SK-N-SH (cell line): ENCODE data around the gene ROS1. TPM values are rescaled to one million over a fixed set of nuclear protein-coding genes. Genes with fewer than 3 reads are reported as not detected.

ENCODE experiments used
- CTCF ChIA-PET: fragments of 300-600, 350-600 bp; formaldehyde crosslinking; extraction: SDS; loops from one replicate; lab custom pipeline; 2021; lab: Yijun Ruan, JAX
- POLR2A ChIA-PET: fragments of 350-600 bp; sonication (Branson Sonifier 250); formaldehyde crosslinking; extraction: SDS; loops from one replicate; lab custom pipeline; 2020; ENCODE audit warnings: antibody characterized with exemption, inconsistent platforms; lab: Yijun Ruan, JAX
- DNase-seq: peaks from one replicate; pipeline ENCODE4 v3.0.0; 2012
- H2AFZ ChIP-seq: fragments of 200-600 bp; sonication (generic); 2 replicates; pipeline ENCODE4 v1.8.1; 2016; ENCODE audit warnings: antibody characterized with exemption, mild to moderate bottlenecking, low read depth
- H3F3A ChIP-seq: fragments of 200-600 bp; sonication (generic); replicated peaks from 2 replicates; pipeline ENCODE3; 2016; ENCODE audit warnings: antibody characterized with exemption, mild to moderate bottlenecking; ENCODE audit not compliant: insufficient read depth
- H3K27ac ChIP-seq, 2 experiments: fragments of 200-500 bp in 1 of 2; fragments of 200-600 bp in 1 of 2; sonication (Bioruptor generic) in 1 of 2; sonication (generic), shearing (Covaris generic) in 1 of 2; 2 replicates each; pipeline versions ENCODE4 v1.5.1 to v1.6.1; 2014 to 2016; ENCODE audit warnings: low read depth in 2 of 2, inconsistent platforms in 1 of 2, low read length in 1 of 2, mild to moderate bottlenecking in 1 of 2, mixed read lengths in 1 of 2
- H3K27me3 ChIP-seq: fragments of 200-600 bp; sonication (generic), shearing (Covaris generic); 2 replicates; pipeline ENCODE4 v1.6.1; 2016; ENCODE audit warnings: mixed run types; ENCODE audit not compliant: insufficient read depth
- H3K36me3 ChIP-seq, 2 experiments: fragments of 200-500 bp in 1 of 2; fragments of 200-600 bp in 1 of 2; sonication (Bioruptor generic) in 1 of 2; sonication (generic) in 1 of 2; replicated peaks in 1 of 2; 2 replicates each; pipeline versions ENCODE3 to v1.5.1; 2014 to 2016; ENCODE audit warnings: low read length in 1 of 2, mild to moderate bottlenecking in 1 of 2; ENCODE audit not compliant: insufficient read depth in 2 of 2, control insufficient read depth in 1 of 2
- H3K4me1 ChIP-seq, 2 experiments: fragments of 200-500 bp in 1 of 2; fragments of 200-600 bp in 1 of 2; sonication (Bioruptor generic) in 1 of 2; sonication (generic), shearing (Covaris generic) in 1 of 2; 2 replicates each; pipeline versions ENCODE4 v1.5.1 to v1.6.1; 2014 to 2016; ENCODE audit warnings: low read depth in 1 of 2, low read length in 1 of 2, mixed run types in 1 of 2; ENCODE audit not compliant: insufficient read depth in 2 of 2, control insufficient read depth in 1 of 2
- H3K4me2 ChIP-seq: fragments of 200-600 bp; sonication (generic), shearing (Covaris generic); 2 replicates; pipeline ENCODE4 v1.6.1; 2017; ENCODE audit warnings: mixed run types
- H3K4me3 ChIP-seq, 2 experiments: fragments of 200-500 bp in 1 of 2; fragments of 200-600 bp in 1 of 2; sonication (Bioruptor generic) in 1 of 2; sonication (generic), shearing (Covaris generic) in 1 of 2; 2 replicates each; pipeline versions ENCODE4 v1.5.1 to v1.8.1; 2014 to 2016; ENCODE audit warnings: low read depth in 2 of 2, inconsistent platforms in 1 of 2, low read length in 1 of 2, mild to moderate bottlenecking in 1 of 2, mixed read lengths in 1 of 2, moderate library complexity in 1 of 2
- H3K79me2 ChIP-seq: fragments of 200-600 bp; sonication (generic); 2 replicates; pipeline ENCODE4 v1.8.1; 2017; ENCODE audit warnings: mild to moderate bottlenecking; ENCODE audit not compliant: insufficient read depth
- H3K9ac ChIP-seq: fragments of 200-600 bp; sonication (generic); 2 replicates; pipeline ENCODE4 v1.6.1; 2017; ENCODE audit warnings: mixed run types
- H3K9me2 ChIP-seq: fragments of 200-600 bp; sonication (generic); 2 replicates; pipeline ENCODE4 v1.6.1; 2017; ENCODE audit warnings: mixed run types
- H3K9me3 ChIP-seq: fragments of 200-600 bp; sonication (generic); 2 replicates; pipeline ENCODE4 v1.6.1; 2017; ENCODE audit warnings: mixed run types, mild to moderate bottlenecking, moderate library complexity
- H4K20me1 ChIP-seq: fragments of 200-600 bp; sonication (generic); 2 replicates; pipeline ENCODE4 v1.6.1; 2017; ENCODE audit warnings: mild to moderate bottlenecking, mixed run types; ENCODE audit not compliant: insufficient read depth
- EP300 ChIP-seq, 2 experiments: IDR thresholded peaks; 2 replicates each; pipeline versions ENCODE4 v1.4.0 to v1.6.1; 2012; ENCODE audit warnings: borderline replicate concordance in 1 of 2, low read depth in 1 of 2, low read length in 1 of 2
- EZH2phosphoT487 ChIP-seq: fragments of 200-600 bp; sonication (generic); IDR thresholded peaks from 2 replicates; pipeline ENCODE4 v1.6.1; 2017; ENCODE audit warnings: low read depth, mixed run types, mild to moderate bottlenecking, antibody characterized with exemption, moderate library complexity, borderline replicate concordance
- FOXJ3 ChIP-seq: sonication (generic); formaldehyde crosslinking; IDR thresholded peaks from 2 replicates; pipeline ENCODE4 v1.5.1; 2020; ENCODE audit warnings: mild to moderate bottlenecking, missing genetic modification reagents
- GABPA ChIP-seq: IDR thresholded peaks from 2 replicates; pipeline ENCODE4 v1.4.0; 2012; ENCODE audit warnings: low read depth, mild to moderate bottlenecking
- GATA2 ChIP-seq: sonication (generic); formaldehyde crosslinking; IDR thresholded peaks from 2 replicates; pipeline ENCODE4 v1.5.0; 2020; ENCODE audit warnings: mild to moderate bottlenecking, missing genetic modification reagents
- JUND ChIP-seq: IDR thresholded peaks from 2 replicates; pipeline ENCODE4 v1.4.0; 2012
- MEF2A ChIP-seq: IDR thresholded peaks from 2 replicates; pipeline ENCODE4 v1.4.0; 2012; ENCODE audit warnings: low read depth, borderline replicate concordance
- NFIC ChIP-seq: IDR thresholded peaks from 2 replicates; pipeline ENCODE4 v1.4.0; 2012; ENCODE audit warnings: borderline replicate concordance
- POLR2AphosphoS5 ChIP-seq: IDR thresholded peaks from 2 replicates; pipeline ENCODE4 v1.6.1; 2012; ENCODE audit warnings: low read depth, low read length
- SIN3A ChIP-seq: IDR thresholded peaks from 2 replicates; pipeline ENCODE4 v1.6.1; 2012; ENCODE audit warnings: low read depth, mild to moderate bottlenecking, low read length, moderate library complexity, borderline replicate concordance
- SMC3 ChIP-seq: IDR thresholded peaks from 2 replicates; pipeline ENCODE4 v1.6.1; 2012; ENCODE audit warnings: low read depth, low read length, improper control_type of control experiment
- TAF1 ChIP-seq: IDR thresholded peaks from 2 replicates; pipeline ENCODE4 v1.6.1; 2012; ENCODE audit warnings: low read depth, mild to moderate bottlenecking, low read length, moderate library complexity, borderline replicate concordance
- WGBS: methylation state at CpG from one replicate; pipeline ENCODE4 v1.1.6; 2017; ENCODE audit warnings: low lambda C conversion rate; 5-methylcytosine and 5-hydroxymethylcytosine counted together
- polyA plus RNA-seq, 3 experiments: library from polyadenylated mRNA; depleted of rRNA; stranded (reverse); fragments of >200 nt; gene quantifications; 2 replicates each; pipeline ENCODE4 v1.2.3, GENCODE V29; 2012
- TF ChIP-seq, protein P1 (sequence below): IDR thresholded peaks from 2 replicates; pipeline ENCODE4 v1.4.0; 2012; ENCODE audit warnings: low read depth, borderline replicate concordance
- TF ChIP-seq, protein P2 (sequence below): fragments of 200-600 bp; sonication (generic); IDR thresholded peaks from 2 replicates; pipeline ENCODE4 v1.6.1; 2017; ENCODE audit warnings: antibody characterized with exemption, mild to moderate bottlenecking, moderate library complexity
- TF ChIP-seq, protein P3 (sequence below): IDR thresholded peaks from 2 replicates; pipeline ENCODE4 v1.4.0; 2012; ENCODE audit warnings: low read depth
- TF ChIP-seq, protein P4 (sequence below): fragments of 150-350 bp; IDR thresholded peaks from 2 replicates; pipeline ENCODE4 v1.6.1; 2017; ENCODE audit warnings: antibody characterized with exemption, low read length, low read depth, borderline replicate concordance
- TF ChIP-seq, protein P5 (sequence below): IDR thresholded peaks from 2 replicates; pipeline ENCODE4 v1.6.1; 2012; ENCODE audit warnings: mild to moderate bottlenecking, low read depth, low read length, moderate library complexity

ROS1 gene
- polyA plus RNA-seq, 1 of the 3 experiments (the other 2 are of a cell fraction): 1.8 TPM

DNA sequence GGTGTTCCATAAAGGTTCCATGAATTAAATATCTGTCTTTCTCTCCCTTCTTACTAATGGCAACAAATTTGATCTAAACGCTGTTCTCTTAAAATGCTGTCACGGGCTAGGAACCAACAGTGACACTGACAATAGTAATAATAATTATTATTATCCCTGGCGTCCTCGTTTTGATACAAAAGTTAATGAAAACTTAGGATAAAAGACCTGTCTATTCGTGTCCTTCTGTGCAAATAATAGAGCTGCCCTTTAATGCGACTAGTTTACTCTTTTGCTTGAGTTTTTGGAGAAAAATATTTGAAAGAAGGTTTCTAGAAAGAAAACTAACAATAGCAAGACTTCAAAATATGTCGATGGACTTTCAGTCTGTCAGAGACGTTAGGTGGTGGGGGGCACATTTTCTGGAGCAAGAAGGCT lies 156.1 kb downstream of the ROS1 start:
- no peak overlapping the region for H2AFZ ChIP-seq
- TF ChIP-seq, protein P1, sequence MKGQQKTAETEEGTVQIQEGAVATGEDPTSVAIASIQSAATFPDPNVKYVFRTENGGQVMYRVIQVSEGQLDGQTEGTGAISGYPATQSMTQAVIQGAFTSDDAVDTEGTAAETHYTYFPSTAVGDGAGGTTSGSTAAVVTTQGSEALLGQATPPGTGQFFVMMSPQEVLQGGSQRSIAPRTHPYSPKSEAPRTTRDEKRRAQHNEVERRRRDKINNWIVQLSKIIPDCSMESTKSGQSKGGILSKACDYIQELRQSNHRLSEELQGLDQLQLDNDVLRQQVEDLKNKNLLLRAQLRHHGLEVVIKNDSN: no peak
- TF ChIP-seq EZH2phosphoT487 (peak; percentile 76; the same call in 1 of the 2 replicates), GATA2 (no peak)
- no peaks in the 10 kb centered on the region for H3K9me3 ChIP-seq
- H3K4me1 ChIP-seq: peaks cover 3 to 4% of the 10 kb centered on the region in 2 experiments; a peak in 1 of 4 replicates
- 2% methylated on average over 8 of the region's 8 CpGs for WGBS
- DNase-seq: no peak
- H3K4me2 ChIP-seq: peak overlapping the region; percentile 60; the same call in 1 of the 2 replicates
- no peaks in the 10 kb centered on the region for H3K36me3 ChIP-seq
- no peak overlapping the region for H3K9ac ChIP-seq
- H3K9me2 ChIP-seq: no peaks in the 10 kb centered on the region
- POLR2A ChIA-PET: no interaction called here
- H3F3A ChIP-seq: no peaks in the 10 kb centered on the region
- no peak overlapping the region for H3K4me3 ChIP-seq
- no peaks in the 10 kb centered on the region for H3K79me2 ChIP-seq
- no peaks in the 10 kb centered on the region for H4K20me1 ChIP-seq
- CTCF ChIA-PET: no interaction called here
- no peak overlapping the region for H3K27ac ChIP-seq
- H3K27me3 ChIP-seq: peaks cover 78% of the 10 kb centered on the region

DNA sequence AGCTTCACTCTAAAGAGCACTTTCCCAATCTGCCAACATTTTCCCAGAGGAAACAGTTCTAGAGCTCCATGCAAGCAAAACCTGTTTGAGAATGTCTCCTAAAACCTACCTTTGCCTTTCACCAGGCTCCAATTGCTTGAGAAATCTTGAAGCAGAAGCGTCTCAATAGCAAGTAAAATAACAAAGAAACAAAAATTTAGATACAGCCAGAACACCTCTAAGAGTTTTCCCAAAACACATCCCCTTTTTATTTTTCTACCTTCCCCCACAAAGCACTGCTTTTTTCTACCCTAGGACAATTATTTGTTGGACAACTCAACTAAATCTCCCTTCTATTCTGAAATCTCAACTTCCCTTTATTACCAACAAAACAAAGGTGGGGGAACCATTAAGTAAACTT lies 156.8 kb downstream of the ROS1 start:
- Histone ChIP-seq H3K9me2 (no peaks in the 10 kb centered on the region), H3K4me2 (no peak overlapping the region), H3K79me2 (no peaks in the 10 kb centered on the region), H3K36me3 (no peaks in the 10 kb centered on the region), H3K4me1 (peaks cover 3 to 8% of the 10 kb centered on the region in 2 experiments; a peak in 1 of 4 replicates), H3K9me3 (no peaks in the 10 kb centered on the region), H3K4me3 (no peak overlapping the region), H3K9ac (no peak overlapping the region), H2AFZ (no peak overlapping the region), H3F3A (no peaks in the 10 kb centered on the region), H3K27ac (no peak overlapping the region), H3K27me3 (peaks cover 82% of the 10 kb centered on the region), H4K20me1 (no peaks in the 10 kb centered on the region)
- no peak for DNase-seq
- 7% methylated on average over 1 of the region's 1 CpG for WGBS
- ChIA-PET CTCF (no interaction called here), POLR2A (no interaction called here)
- no peak for TF ChIP-seq GATA2
- no peak for TF ChIP-seq TAF1
- TF ChIP-seq NFIC: no peak
- TF ChIP-seq EP300 (IDR thresholded peaks at IDR 0.05; ENCODE audit: borderline replicate concordance in 1 of 2, low read depth in 1 of 2, low read length in 1 of 2): no peak
- TF ChIP-seq, protein P2, sequence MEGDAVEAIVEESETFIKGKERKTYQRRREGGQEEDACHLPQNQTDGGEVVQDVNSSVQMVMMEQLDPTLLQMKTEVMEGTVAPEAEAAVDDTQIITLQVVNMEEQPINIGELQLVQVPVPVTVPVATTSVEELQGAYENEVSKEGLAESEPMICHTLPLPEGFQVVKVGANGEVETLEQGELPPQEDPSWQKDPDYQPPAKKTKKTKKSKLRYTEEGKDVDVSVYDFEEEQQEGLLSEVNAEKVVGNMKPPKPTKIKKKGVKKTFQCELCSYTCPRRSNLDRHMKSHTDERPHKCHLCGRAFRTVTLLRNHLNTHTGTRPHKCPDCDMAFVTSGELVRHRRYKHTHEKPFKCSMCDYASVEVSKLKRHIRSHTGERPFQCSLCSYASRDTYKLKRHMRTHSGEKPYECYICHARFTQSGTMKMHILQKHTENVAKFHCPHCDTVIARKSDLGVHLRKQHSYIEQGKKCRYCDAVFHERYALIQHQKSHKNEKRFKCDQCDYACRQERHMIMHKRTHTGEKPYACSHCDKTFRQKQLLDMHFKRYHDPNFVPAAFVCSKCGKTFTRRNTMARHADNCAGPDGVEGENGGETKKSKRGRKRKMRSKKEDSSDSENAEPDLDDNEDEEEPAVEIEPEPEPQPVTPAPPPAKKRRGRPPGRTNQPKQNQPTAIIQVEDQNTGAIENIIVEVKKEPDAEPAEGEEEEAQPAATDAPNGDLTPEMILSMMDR: no peak
- TF ChIP-seq, protein P3, sequence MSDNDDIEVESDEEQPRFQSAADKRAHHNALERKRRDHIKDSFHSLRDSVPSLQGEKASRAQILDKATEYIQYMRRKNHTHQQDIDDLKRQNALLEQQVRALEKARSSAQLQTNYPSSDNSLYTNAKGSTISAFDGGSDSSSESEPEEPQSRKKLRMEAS: no peak
- TF ChIP-seq EZH2phosphoT487: no peak
- TF ChIP-seq, protein P4, sequence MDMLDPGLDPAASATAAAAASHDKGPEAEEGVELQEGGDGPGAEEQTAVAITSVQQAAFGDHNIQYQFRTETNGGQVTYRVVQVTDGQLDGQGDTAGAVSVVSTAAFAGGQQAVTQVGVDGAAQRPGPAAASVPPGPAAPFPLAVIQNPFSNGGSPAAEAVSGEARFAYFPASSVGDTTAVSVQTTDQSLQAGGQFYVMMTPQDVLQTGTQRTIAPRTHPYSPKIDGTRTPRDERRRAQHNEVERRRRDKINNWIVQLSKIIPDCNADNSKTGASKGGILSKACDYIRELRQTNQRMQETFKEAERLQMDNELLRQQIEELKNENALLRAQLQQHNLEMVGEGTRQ: no peak
- TF ChIP-seq JUND: no peak
- TF ChIP-seq POLR2AphosphoS5: no peak
- TF ChIP-seq SMC3: no peak
- no peak for TF ChIP-seq FOXJ3 (CRISPR knock-in tag)
- TF ChIP-seq GABPA: no peak
- no peak for TF ChIP-seq SIN3A
- no peak for TF ChIP-seq MEF2A
- TF ChIP-seq, protein P5, sequence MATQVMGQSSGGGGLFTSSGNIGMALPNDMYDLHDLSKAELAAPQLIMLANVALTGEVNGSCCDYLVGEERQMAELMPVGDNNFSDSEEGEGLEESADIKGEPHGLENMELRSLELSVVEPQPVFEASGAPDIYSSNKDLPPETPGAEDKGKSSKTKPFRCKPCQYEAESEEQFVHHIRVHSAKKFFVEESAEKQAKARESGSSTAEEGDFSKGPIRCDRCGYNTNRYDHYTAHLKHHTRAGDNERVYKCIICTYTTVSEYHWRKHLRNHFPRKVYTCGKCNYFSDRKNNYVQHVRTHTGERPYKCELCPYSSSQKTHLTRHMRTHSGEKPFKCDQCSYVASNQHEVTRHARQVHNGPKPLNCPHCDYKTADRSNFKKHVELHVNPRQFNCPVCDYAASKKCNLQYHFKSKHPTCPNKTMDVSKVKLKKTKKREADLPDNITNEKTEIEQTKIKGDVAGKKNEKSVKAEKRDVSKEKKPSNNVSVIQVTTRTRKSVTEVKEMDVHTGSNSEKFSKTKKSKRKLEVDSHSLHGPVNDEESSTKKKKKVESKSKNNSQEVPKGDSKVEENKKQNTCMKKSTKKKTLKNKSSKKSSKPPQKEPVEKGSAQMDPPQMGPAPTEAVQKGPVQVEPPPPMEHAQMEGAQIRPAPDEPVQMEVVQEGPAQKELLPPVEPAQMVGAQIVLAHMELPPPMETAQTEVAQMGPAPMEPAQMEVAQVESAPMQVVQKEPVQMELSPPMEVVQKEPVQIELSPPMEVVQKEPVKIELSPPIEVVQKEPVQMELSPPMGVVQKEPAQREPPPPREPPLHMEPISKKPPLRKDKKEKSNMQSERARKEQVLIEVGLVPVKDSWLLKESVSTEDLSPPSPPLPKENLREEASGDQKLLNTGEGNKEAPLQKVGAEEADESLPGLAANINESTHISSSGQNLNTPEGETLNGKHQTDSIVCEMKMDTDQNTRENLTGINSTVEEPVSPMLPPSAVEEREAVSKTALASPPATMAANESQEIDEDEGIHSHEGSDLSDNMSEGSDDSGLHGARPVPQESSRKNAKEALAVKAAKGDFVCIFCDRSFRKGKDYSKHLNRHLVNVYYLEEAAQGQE: no peak
